ENCODE data around the gene ZFAND2A.

GRCh38 chr7:1103009-1103788 lies 56.8 kb downstream of the ZFAND2A start:
- TF ChIP-seq, protein P1, sequence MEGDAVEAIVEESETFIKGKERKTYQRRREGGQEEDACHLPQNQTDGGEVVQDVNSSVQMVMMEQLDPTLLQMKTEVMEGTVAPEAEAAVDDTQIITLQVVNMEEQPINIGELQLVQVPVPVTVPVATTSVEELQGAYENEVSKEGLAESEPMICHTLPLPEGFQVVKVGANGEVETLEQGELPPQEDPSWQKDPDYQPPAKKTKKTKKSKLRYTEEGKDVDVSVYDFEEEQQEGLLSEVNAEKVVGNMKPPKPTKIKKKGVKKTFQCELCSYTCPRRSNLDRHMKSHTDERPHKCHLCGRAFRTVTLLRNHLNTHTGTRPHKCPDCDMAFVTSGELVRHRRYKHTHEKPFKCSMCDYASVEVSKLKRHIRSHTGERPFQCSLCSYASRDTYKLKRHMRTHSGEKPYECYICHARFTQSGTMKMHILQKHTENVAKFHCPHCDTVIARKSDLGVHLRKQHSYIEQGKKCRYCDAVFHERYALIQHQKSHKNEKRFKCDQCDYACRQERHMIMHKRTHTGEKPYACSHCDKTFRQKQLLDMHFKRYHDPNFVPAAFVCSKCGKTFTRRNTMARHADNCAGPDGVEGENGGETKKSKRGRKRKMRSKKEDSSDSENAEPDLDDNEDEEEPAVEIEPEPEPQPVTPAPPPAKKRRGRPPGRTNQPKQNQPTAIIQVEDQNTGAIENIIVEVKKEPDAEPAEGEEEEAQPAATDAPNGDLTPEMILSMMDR (optimal IDR thresholded peaks at IDR 0.05 in 1 of 3, IDR thresholded peaks at IDR 0.05 in 1 of 3, conservative IDR thresholded peaks at IDR 0.05 in 1 of 3; ENCODE audit: extremely low read depth in 1 of 3, insufficient read depth in 2 of 3, low read length in 3 of 3), result no peak
- no peak for TF ChIP-seq EZH2 (IDR thresholded peaks at IDR 0.05; ENCODE audit: low read length)

Measured in keratinocyte (primary cell).